ENCODE measurements around the gene SHISAL1. TPM values are rescaled to one million over a fixed set of nuclear protein-coding genes. Genes with fewer than 3 reads are reported as not detected.

SHISAL1 gene
- total RNA-seq, 1 experiment from 2014 or later, result 2.9 TPM

- Histone ChIP-seq H3K14ac (ENCODE audit: insufficient read depth, low read length) (no peak overlapping the region), H2BK15ac (ENCODE audit: low read depth, low read length) (no peak overlapping the region), H2BK12ac (ENCODE audit: insufficient read length, low read depth, low read length) (no peak overlapping the region), H3K4me1 (ENCODE audit: insufficient read depth, low read length) (no peaks in the 10 kb centered on the region), H4K5ac (ENCODE audit: insufficient read length, low read depth, low read length) (no peak overlapping the region), H3K4me2 (ENCODE audit: insufficient read depth, insufficient read length, low read length) (no peak overlapping the region), H4K8ac (replicated peaks; ENCODE audit: insufficient read length, low read depth, low read length) (no peak overlapping the region), H2AK5ac (ENCODE audit: insufficient read length, low read length) (no peak overlapping the region), H3K79me1 (ENCODE audit: insufficient read depth, low read depth, low read length, poor library complexity, severe bottlenecking) (no peaks in the 10 kb centered on the region), H2BK20ac (ENCODE audit: low read depth, low read length, poor library complexity, severe bottlenecking) (no peak overlapping the region), H3K27ac (ENCODE audit: insufficient read length, low read depth, low read length) (no peak overlapping the region), H4K20me1 (ENCODE audit: control insufficient read depth, insufficient read depth, insufficient read length) (no peaks in the 10 kb centered on the region), H3K4ac (ENCODE audit: low read depth, low read length) (no peak overlapping the region), H4K91ac (ENCODE audit: insufficient read length, low read depth, low read length) (no peak overlapping the region), H2AFZ (ENCODE audit: low read length) (no peak overlapping the region), H3K18ac (ENCODE audit: insufficient read length, low read depth, low read length) (no peak overlapping the region), H3T11ph (ENCODE audit: low read length) (no peak overlapping the region), H3K79me2 (ENCODE audit: insufficient read depth, low read length) (no peaks in the 10 kb centered on the region), H2BK120ac (ENCODE audit: low read depth, low read length, poor library complexity, severe bottlenecking) (no peak overlapping the region), H3K9ac (ENCODE audit: extremely low read depth, insufficient read length, low read length) (no peak overlapping the region), H3K9me3 (ENCODE audit: control insufficient read depth, low read depth, low read length) (no peaks in the 10 kb centered on the region), H3K27me3 (ENCODE audit: insufficient read depth, low read length) (no peaks in the 10 kb centered on the region), H3K23ac (ENCODE audit: insufficient read length, low read depth, low read length) (no peak overlapping the region), H3K23me2 (ENCODE audit: insufficient read length, low read depth, low read length, poor library complexity, severe bottlenecking) (no peaks in the 10 kb centered on the region), H2BK5ac (ENCODE audit: insufficient read length, low read length) (no peak overlapping the region), H3K56ac (ENCODE audit: insufficient read length, low read depth, low read length) (no peak overlapping the region)
- Mint-ChIP-seq H3K36me3 (ENCODE audit: insufficient read depth in 1 of 3, low read depth in 3 of 3) (peaks cover 2 to 12% (median 2%) of the 10 kb centered on the region in 3 experiments; a peak in 3 of 7 replicates), H3K9me3 (peaks cover 3 to 7% of the 10 kb centered on the region in 2 experiments; a peak in 2 of 5 replicates), H3K4me3 (no peak overlapping the region), H3K27ac (peak overlapping the region in 2 of 3 experiments; percentile 51 to 70; a peak in 3 of 7 replicates), H3K4me1 (peaks cover 12 to 20% of the 10 kb centered on the region in 2 experiments), H3K27me3 (ENCODE audit: low read depth) (peaks cover 4% of the 10 kb centered on the region)
- WGBS (ENCODE audit: extremely low coverage, insufficient read length, low lambda C conversion rate), result no CpG with 5 or more reads among the region's 26 CpGs
- TF ChIP-seq CTCF (conservative IDR thresholded peaks at IDR 0.05), result no peak
- no peak for DNase-seq
Measured at GRCh38 chr22:44266796-44267760, 45.7 kb downstream of the SHISAL1 start.
